H9 (cell line): ENCODE results near the gene NCKAP5. TPM values are rescaled to one million over a fixed set of nuclear protein-coding genes. Genes with fewer than 3 reads are reported as not detected.

ENCODE experiments used
- DNase-seq: peaks from one replicate; pipeline ENCODE4 v3.0.0-alpha.2; 2017
- H2AFZ ChIP-seq: one replicate; pipeline ENCODE4 v1.6.1; 2013; ENCODE audit warnings: mild to moderate bottlenecking, low read length, control low read depth, moderate library complexity
- H2AK5ac ChIP-seq: 2 replicates; pipeline ENCODE4 v1.6.1; 2013; ENCODE audit warnings: low read length, control low read depth, mixed read lengths; ENCODE audit not compliant: insufficient read length
- H2BK120ac ChIP-seq: one replicate; pipeline ENCODE4 v1.6.1; 2013; ENCODE audit warnings: low read depth, mild to moderate bottlenecking, low read length, control low read depth, inconsistent platforms; ENCODE audit not compliant: poor library complexity, severe bottlenecking
- H2BK12ac ChIP-seq: 2 replicates; pipeline ENCODE4 v1.6.1; 2013; ENCODE audit warnings: low read length, control low read depth, mixed read lengths, low read depth; ENCODE audit not compliant: insufficient read length
- H2BK15ac ChIP-seq: 2 replicates; pipeline ENCODE4 v1.6.1; 2013; ENCODE audit warnings: low read depth, low read length, control low read depth
- H2BK20ac ChIP-seq: one replicate; pipeline ENCODE4 v1.6.1; 2013; ENCODE audit warnings: low read depth, mild to moderate bottlenecking, low read length, control low read depth, inconsistent platforms; ENCODE audit not compliant: poor library complexity, severe bottlenecking
- H2BK5ac ChIP-seq: 2 replicates; pipeline ENCODE4 v1.6.1; 2013; ENCODE audit warnings: low read length, control low read depth, mixed read lengths; ENCODE audit not compliant: insufficient read length
- H3K14ac ChIP-seq: 2 replicates; pipeline ENCODE4 v1.6.1; 2013; ENCODE audit warnings: low read length, control low read depth; ENCODE audit not compliant: insufficient read depth
- H3K18ac ChIP-seq: 2 replicates; pipeline ENCODE4 v1.6.1; 2013; ENCODE audit warnings: low read depth, mild to moderate bottlenecking, mixed read lengths, low read length, control low read depth; ENCODE audit not compliant: insufficient read length
- H3K23ac ChIP-seq: 2 replicates; pipeline ENCODE4 v1.6.1; 2013; ENCODE audit warnings: low read length, control low read depth, mixed read lengths, low read depth; ENCODE audit not compliant: insufficient read length
- H3K23me2 ChIP-seq: 2 replicates; pipeline ENCODE4 v1.6.1; 2013; ENCODE audit warnings: low read depth, mild to moderate bottlenecking, mixed read lengths, low read length, control low read depth; ENCODE audit not compliant: insufficient read length, poor library complexity, severe bottlenecking
- H3K27ac ChIP-seq: 2 replicates; pipeline ENCODE4 v1.5.1; 2013; ENCODE audit warnings: low read length, control low read depth, mixed read lengths, low read depth; ENCODE audit not compliant: insufficient read length
- H3K27me3 ChIP-seq: 2 replicates; pipeline ENCODE4 v1.6.1; 2013; ENCODE audit warnings: low read length, control low read depth, inconsistent platforms; ENCODE audit not compliant: insufficient read depth
- H3K4ac ChIP-seq: 2 replicates; pipeline ENCODE4 v1.6.1; 2013; ENCODE audit warnings: low read depth, mild to moderate bottlenecking, control low read depth, inconsistent platforms, low read length, moderate library complexity
- H3K4me1 ChIP-seq: 2 replicates; pipeline ENCODE4 v1.6.1; 2013; ENCODE audit warnings: low read length, control low read depth, inconsistent platforms; ENCODE audit not compliant: insufficient read depth
- H3K4me2 ChIP-seq: 2 replicates; pipeline ENCODE4 v1.6.1; 2013; ENCODE audit warnings: low read length, control low read depth, mixed read lengths; ENCODE audit not compliant: insufficient read length, insufficient read depth
- H3K56ac ChIP-seq: 2 replicates; pipeline ENCODE4 v1.6.1; 2013; ENCODE audit warnings: low read depth, mild to moderate bottlenecking, mixed read lengths, low read length, control low read depth; ENCODE audit not compliant: insufficient read length
- H3K79me1 ChIP-seq: 2 replicates; pipeline ENCODE4 v1.6.1; 2013; ENCODE audit warnings: low read depth, mild to moderate bottlenecking, moderate library complexity, low read length, control low read depth, inconsistent platforms; ENCODE audit not compliant: insufficient read depth, poor library complexity, severe bottlenecking
- H3K79me2 ChIP-seq: 2 replicates; pipeline ENCODE4 v1.6.1; 2013; ENCODE audit warnings: low read length, control low read depth, inconsistent platforms; ENCODE audit not compliant: insufficient read depth
- H3K9ac ChIP-seq: 2 replicates; pipeline ENCODE4 v1.6.1; 2013; ENCODE audit warnings: low read length, control low read depth, mixed read lengths; ENCODE audit not compliant: insufficient read length; ENCODE audit errors: extremely low read depth
- H3K9me3 ChIP-seq: one replicate; pipeline ENCODE4 v1.6.1; 2013; ENCODE audit warnings: low read depth, low read length, inconsistent platforms; ENCODE audit not compliant: control insufficient read depth
- H3T11ph ChIP-seq: one replicate; pipeline ENCODE4 v1.6.1; 2013; ENCODE audit warnings: mild to moderate bottlenecking, low read length, control low read depth, inconsistent platforms
- H4K20me1 ChIP-seq: one replicate; pipeline ENCODE4 v1.6.1; 2013; ENCODE audit not compliant: control insufficient read depth, insufficient read length, insufficient read depth
- H4K5ac ChIP-seq: 2 replicates; pipeline ENCODE4 v1.6.1; 2013; ENCODE audit warnings: low read depth, mild to moderate bottlenecking, mixed read lengths, low read length, control low read depth; ENCODE audit not compliant: insufficient read length
- H4K8ac ChIP-seq: replicated peaks from 2 replicates; pipeline ENCODE4 v1.6.1; 2013; ENCODE audit warnings: low read length, control low read depth, mixed read lengths, low read depth; ENCODE audit not compliant: insufficient read length
- H4K91ac ChIP-seq: 2 replicates; pipeline ENCODE4 v1.6.1; 2013; ENCODE audit warnings: low read depth, mild to moderate bottlenecking, moderate library complexity, mixed read lengths, low read length, control low read depth; ENCODE audit not compliant: insufficient read length
- H3K27ac Mint-ChIP-seq, 3 experiments: 2 replicates in 2 of 3; 3 replicates in 1 of 3; pipeline ENCODE4 v1.8.0; 2020 to 2021; ENCODE audit warnings: mixed read lengths in 3 of 3, mild to moderate bottlenecking in 1 of 3, moderate library complexity in 1 of 3
- H3K27me3 Mint-ChIP-seq: 2 replicates; pipeline ENCODE4 v1.8.0; 2021; ENCODE audit warnings: low read depth, mild to moderate bottlenecking, moderate library complexity, mixed read lengths
- H3K36me3 Mint-ChIP-seq, 3 experiments: 2 replicates in 2 of 3; 3 replicates in 1 of 3; pipeline ENCODE4 v1.8.0; 2020 to 2021; ENCODE audit warnings: low read depth in 3 of 3, mixed read lengths in 3 of 3; ENCODE audit not compliant: insufficient read depth in 1 of 3
- H3K4me1 Mint-ChIP-seq, 2 experiments: 2 replicates each; pipeline ENCODE4 v1.8.0; 2020; ENCODE audit warnings: mixed read lengths in 2 of 2
- H3K4me3 Mint-ChIP-seq, 2 experiments: 2 replicates in 1 of 2; 3 replicates in 1 of 2; pipeline ENCODE4 v1.8.0; 2020 to 2021; ENCODE audit warnings: mild to moderate bottlenecking in 2 of 2, mixed read lengths in 2 of 2, moderate library complexity in 1 of 2
- H3K9me3 Mint-ChIP-seq, 2 experiments: 2 replicates in 1 of 2; 3 replicates in 1 of 2; pipeline ENCODE4 v1.8.0; 2020; ENCODE audit warnings: mild to moderate bottlenecking in 2 of 2, mixed read lengths in 2 of 2, moderate library complexity in 1 of 2
- CTCF ChIP-seq: fragments of 200-600 bp; sonication (generic); conservative IDR thresholded peaks from 3 replicates; pipeline ENCODE4 v1.8.0; 2021; ENCODE audit warnings: antibody characterized with exemption, mild to moderate bottlenecking
- WGBS: extraction: QIAGEN DNeasy Blood & Tissue Kit; methylation state at CpG from one replicate; pipeline ENCODE4 v1.1.7; 2013; ENCODE audit warnings: missing lambda C conversion rate, low lambda C conversion rate, mixed read lengths; ENCODE audit not compliant: insufficient read length; ENCODE audit errors: extremely low coverage; 5-methylcytosine and 5-hydroxymethylcytosine counted together
- total RNA-seq: library from RNA; stranded (reverse); gene quantifications from 2 replicates; pipeline ENCODE4 v1.2.1, GENCODE V29; 2021

NCKAP5 gene
- total RNA-seq, 1 experiment from 2014 or later = 0.26 TPM

- H2AK5ac ChIP-seq = no peak overlapping the region
- no peak overlapping the region for H3K23ac ChIP-seq
- H3K4ac ChIP-seq = no peak overlapping the region
- no peaks in the 10 kb centered on the region for H3K36me3 Mint-ChIP-seq
- H3K27ac Mint-ChIP-seq = no peak overlapping the region
- no peak overlapping the region for H2BK15ac ChIP-seq
- no peak overlapping the region for H4K8ac ChIP-seq
- H2BK120ac ChIP-seq = no peak overlapping the region
- H3K79me2 ChIP-seq = no peaks in the 10 kb centered on the region
- H4K91ac ChIP-seq = no peak overlapping the region
- H2BK12ac ChIP-seq = no peak overlapping the region
- no peak for TF ChIP-seq CTCF
- no peaks in the 10 kb centered on the region for H4K20me1 ChIP-seq
- WGBS = no CpG with 5 or more reads among the region's 4 CpGs
- H3K14ac ChIP-seq = no peak overlapping the region
- H3K9ac ChIP-seq = no peak overlapping the region
- H3K56ac ChIP-seq = no peak overlapping the region
- no peak overlapping the region for H3K4me3 Mint-ChIP-seq
- H3K27me3 ChIP-seq = no peaks in the 10 kb centered on the region
- no peak overlapping the region for H4K5ac ChIP-seq
- H3K27ac ChIP-seq = no peak overlapping the region
- H3K79me1 ChIP-seq = no peaks in the 10 kb centered on the region
- no peak overlapping the region for H3T11ph ChIP-seq
- no peak for DNase-seq
- no peak overlapping the region for H2AFZ ChIP-seq
- no peaks in the 10 kb centered on the region for H3K23me2 ChIP-seq
- no peak overlapping the region for H3K4me2 ChIP-seq
- peaks cover 2% of the 10 kb centered on the region; the same call in 1 of the 2 replicates for H3K4me1 ChIP-seq
- H3K9me3 ChIP-seq = no peaks in the 10 kb centered on the region
- H2BK20ac ChIP-seq = no peak overlapping the region
- peaks cover 0 to 2% of the 10 kb centered on the region in 2 experiments; a peak in 1 of 4 replicates for H3K4me1 Mint-ChIP-seq
- H3K27me3 Mint-ChIP-seq = peaks cover 2% of the 10 kb centered on the region
- H3K9me3 Mint-ChIP-seq = no peaks in the 10 kb centered on the region
- H2BK5ac ChIP-seq = no peak overlapping the region
- no peak overlapping the region for H3K18ac ChIP-seq
These were observed 778.0 kb downstream of the NCKAP5 start for GRCh38 chr2:132790207-132790785.
